ENCODE results near the gene DNAJC3. TPM values are rescaled to one million over a fixed set of nuclear protein-coding genes. Genes with fewer than 3 reads are reported as not detected.
"Not testable (repeated sequence)": the region's sequence is repeated elsewhere in the genome, so short reads cannot be mapped to it uniquely, and the experiment has no call there.

DNAJC3 gene
- total RNA-seq, 1 donor from 2014 or later: 51.7 TPM

DNA sequence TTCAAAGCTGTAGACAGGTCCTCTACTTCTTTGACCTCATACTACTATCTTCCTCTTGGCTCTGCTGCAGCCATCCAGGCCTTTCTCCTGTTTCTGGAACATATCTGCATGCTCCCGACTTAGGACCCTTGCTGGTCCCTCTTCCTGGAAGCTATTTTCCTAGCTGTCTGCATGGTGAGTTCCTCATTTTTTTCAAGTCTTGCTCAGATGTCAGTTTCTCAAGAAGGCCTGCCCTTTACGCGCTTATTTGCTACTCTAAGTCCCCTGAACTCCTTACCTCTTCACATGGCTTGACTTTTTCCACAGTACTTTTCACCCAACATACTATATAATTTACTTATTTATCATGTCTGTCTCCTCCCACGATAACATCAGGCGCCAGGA is 31.4 kb downstream of the DNAJC3 start:
- Mint-ChIP-seq H3K27ac (ENCODE audit: unreplicated experiment) (no peak overlapping the region), H3K36me3 (ENCODE audit: low read depth, unreplicated experiment) (peaks cover 9% of the 10 kb centered on the region), H3K4me1 (ENCODE audit: low read depth, unreplicated experiment) (peaks cover 15% of the 10 kb centered on the region), H3K9me3 (ENCODE audit: unreplicated experiment) (peaks cover 5% of the 10 kb centered on the region), H3K4me3 (ENCODE audit: unreplicated experiment) (no peak overlapping the region), H3K27me3 (ENCODE audit: low read depth, unreplicated experiment) (no peaks in the 10 kb centered on the region)
- H3K4me1 ChIP-seq (ENCODE audit: insufficient read depth, low read length): no peaks in the 10 kb centered on the region
- H3K36me3 ChIP-seq (ENCODE audit: insufficient read depth, low read length): peaks cover 9% of the 10 kb centered on the region
- H3K9ac ChIP-seq (ENCODE audit: low read length): no peak overlapping the region
- no peak overlapping the region for H2AFZ ChIP-seq (ENCODE audit: low read depth, low read length)
- H4K20me1 ChIP-seq (ENCODE audit: insufficient read depth, low read length): peaks cover 57% of the 10 kb centered on the region
- H3K9me3 ChIP-seq (ENCODE audit: insufficient read depth, low read depth, low read length): no peaks in the 10 kb centered on the region
- peaks cover 62% of the 10 kb centered on the region for H3K79me2 ChIP-seq (ENCODE audit: insufficient read depth, low read length)
- TF ChIP-seq, protein P1, sequence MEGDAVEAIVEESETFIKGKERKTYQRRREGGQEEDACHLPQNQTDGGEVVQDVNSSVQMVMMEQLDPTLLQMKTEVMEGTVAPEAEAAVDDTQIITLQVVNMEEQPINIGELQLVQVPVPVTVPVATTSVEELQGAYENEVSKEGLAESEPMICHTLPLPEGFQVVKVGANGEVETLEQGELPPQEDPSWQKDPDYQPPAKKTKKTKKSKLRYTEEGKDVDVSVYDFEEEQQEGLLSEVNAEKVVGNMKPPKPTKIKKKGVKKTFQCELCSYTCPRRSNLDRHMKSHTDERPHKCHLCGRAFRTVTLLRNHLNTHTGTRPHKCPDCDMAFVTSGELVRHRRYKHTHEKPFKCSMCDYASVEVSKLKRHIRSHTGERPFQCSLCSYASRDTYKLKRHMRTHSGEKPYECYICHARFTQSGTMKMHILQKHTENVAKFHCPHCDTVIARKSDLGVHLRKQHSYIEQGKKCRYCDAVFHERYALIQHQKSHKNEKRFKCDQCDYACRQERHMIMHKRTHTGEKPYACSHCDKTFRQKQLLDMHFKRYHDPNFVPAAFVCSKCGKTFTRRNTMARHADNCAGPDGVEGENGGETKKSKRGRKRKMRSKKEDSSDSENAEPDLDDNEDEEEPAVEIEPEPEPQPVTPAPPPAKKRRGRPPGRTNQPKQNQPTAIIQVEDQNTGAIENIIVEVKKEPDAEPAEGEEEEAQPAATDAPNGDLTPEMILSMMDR (IDR thresholded peaks at IDR 0.05; ENCODE audit: insufficient read depth, low read depth, low read length): no peak
- H3K27me3 ChIP-seq (ENCODE audit: insufficient read depth, low read length): no peaks in the 10 kb centered on the region
- DNase-seq (ENCODE audit: low read depth) (no peak), FAIRE-seq (no peak)
- H3K4me2 ChIP-seq (ENCODE audit: low read length): no peak overlapping the region
- H3K27ac ChIP-seq (ENCODE audit: low read depth, low read length): no peak overlapping the region
- H3K4me3 ChIP-seq (ENCODE audit: insufficient read depth, low read depth, low read length): no peak overlapping the region

DNA sequence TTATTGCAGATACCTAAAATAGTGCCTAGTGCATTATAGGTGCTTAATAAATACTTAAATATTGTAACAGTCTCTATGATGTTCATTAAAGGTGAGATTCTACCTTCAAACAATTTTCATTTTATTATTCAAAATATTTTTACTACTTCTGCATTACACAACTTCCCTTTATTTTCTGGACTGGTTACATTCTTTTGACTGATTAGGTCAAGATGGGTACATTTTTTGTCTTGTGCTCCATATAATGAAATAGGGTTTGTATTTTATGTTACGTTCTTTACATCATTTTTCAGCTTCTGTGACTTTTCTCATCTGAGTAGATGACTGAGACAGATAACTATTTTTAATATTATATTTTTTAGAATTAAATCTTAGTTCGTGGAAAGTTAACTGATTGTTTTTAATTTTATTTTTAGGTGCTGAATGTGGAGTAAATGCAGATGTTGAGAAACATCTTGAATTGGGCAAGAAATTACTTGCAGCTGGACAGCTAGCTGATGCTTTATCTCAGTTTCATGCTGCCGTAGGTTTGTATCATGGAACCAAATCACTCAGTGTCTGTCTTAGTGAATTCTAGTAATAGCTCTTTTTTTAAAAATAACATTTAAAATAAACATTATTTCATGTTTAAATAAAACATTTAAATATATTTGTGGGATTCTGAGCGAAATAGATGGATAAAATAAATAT is 32.0 kb downstream of the DNAJC3 start:
- Histone ChIP-seq H3K9me3 (ENCODE audit: insufficient read depth, low read depth, low read length) (no peaks in the 10 kb centered on the region), H3K79me2 (ENCODE audit: insufficient read depth, low read length) (peaks cover 56% of the 10 kb centered on the region), H3K9ac (ENCODE audit: low read length) (no peak overlapping the region), H3K27me3 (ENCODE audit: insufficient read depth, low read length) (no peaks in the 10 kb centered on the region), H4K20me1 (ENCODE audit: insufficient read depth, low read length) (peaks cover 56% of the 10 kb centered on the region), H3K4me3 (ENCODE audit: insufficient read depth, low read depth, low read length) (no peak overlapping the region), H3K36me3 (ENCODE audit: insufficient read depth, low read length) (peaks cover 9% of the 10 kb centered on the region), H2AFZ (ENCODE audit: low read depth, low read length) (no peak overlapping the region), H3K4me2 (ENCODE audit: low read length) (no peak overlapping the region), H3K4me1 (ENCODE audit: insufficient read depth, low read length) (peaks cover 3% of the 10 kb centered on the region), H3K27ac (ENCODE audit: low read depth, low read length) (no peak overlapping the region)
- no peak overlapping the region for H3K27ac Mint-ChIP-seq (ENCODE audit: unreplicated experiment)
- TF ChIP-seq, protein P1 (IDR thresholded peaks at IDR 0.05; ENCODE audit: insufficient read depth, low read depth, low read length): no peak
- no peak for TF ChIP-seq EZH2 (IDR thresholded peaks at IDR 0.05; ENCODE audit: insufficient read depth, low read length)
- no peak overlapping the region for H3K4me3 Mint-ChIP-seq (ENCODE audit: unreplicated experiment)
- H3K4me1 Mint-ChIP-seq (ENCODE audit: low read depth, unreplicated experiment): peaks cover 15% of the 10 kb centered on the region
- peaks cover 5% of the 10 kb centered on the region for H3K9me3 Mint-ChIP-seq (ENCODE audit: unreplicated experiment)
- no peak for FAIRE-seq
- DNase-seq (ENCODE audit: low read depth): no peak
- H3K36me3 Mint-ChIP-seq (ENCODE audit: low read depth, unreplicated experiment): peaks cover 11% of the 10 kb centered on the region
- no peaks in the 10 kb centered on the region for H3K27me3 Mint-ChIP-seq (ENCODE audit: low read depth, unreplicated experiment)

DNA sequence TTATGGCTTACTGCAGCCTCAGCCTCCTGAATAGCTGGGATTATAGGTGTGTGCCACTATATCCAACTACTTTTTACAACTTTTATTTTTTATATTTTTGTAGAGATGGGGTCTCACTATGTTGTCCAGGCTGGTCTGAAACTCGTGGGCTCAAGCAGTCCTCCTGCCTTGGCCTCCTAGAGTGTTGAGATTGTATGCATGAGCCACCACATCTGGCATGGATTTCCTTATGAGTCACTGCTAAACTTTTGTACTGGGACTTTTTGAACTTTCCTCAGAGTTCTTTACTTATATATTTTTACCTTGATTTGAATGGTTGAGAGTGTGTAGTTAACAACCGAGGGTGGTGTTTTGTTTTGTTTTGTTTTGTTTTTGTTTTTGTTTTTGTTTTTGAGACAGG is 33.4 kb downstream of the DNAJC3 start:
- Mint-ChIP-seq H3K27ac (ENCODE audit: unreplicated experiment) (no peak overlapping the region), H3K4me3 (ENCODE audit: unreplicated experiment) (no peak overlapping the region), H3K9me3 (ENCODE audit: unreplicated experiment) (peaks cover 5% of the 10 kb centered on the region), H3K27me3 (ENCODE audit: low read depth, unreplicated experiment) (no peaks in the 10 kb centered on the region), H3K36me3 (ENCODE audit: low read depth, unreplicated experiment) (peaks cover 11% of the 10 kb centered on the region), H3K4me1 (ENCODE audit: low read depth, unreplicated experiment) (peaks cover 9% of the 10 kb centered on the region)
- H4K20me1 ChIP-seq (ENCODE audit: insufficient read depth, low read length): peaks cover 51% of the 10 kb centered on the region
- H3K79me2 ChIP-seq (ENCODE audit: insufficient read depth, low read length): peaks cover 48% of the 10 kb centered on the region
- peaks cover 9% of the 10 kb centered on the region for H3K36me3 ChIP-seq (ENCODE audit: insufficient read depth, low read length)
- no peak for TF ChIP-seq EZH2 (IDR thresholded peaks at IDR 0.05; ENCODE audit: insufficient read depth, low read length)
- TF ChIP-seq, protein P1 (IDR thresholded peaks at IDR 0.05; ENCODE audit: insufficient read depth, low read depth, low read length): no peak
- peaks cover 15% of the 10 kb centered on the region for H3K4me1 ChIP-seq (ENCODE audit: insufficient read depth, low read length)
- H2AFZ ChIP-seq (ENCODE audit: low read depth, low read length): no peak overlapping the region
- no peaks in the 10 kb centered on the region for H3K27me3 ChIP-seq (ENCODE audit: insufficient read depth, low read length)
- H3K27ac ChIP-seq (ENCODE audit: low read depth, low read length): no peak overlapping the region
- DNase-seq (ENCODE audit: low read depth) (peak; percentile 57), FAIRE-seq (no peak)
- H3K4me3 ChIP-seq (ENCODE audit: insufficient read depth, low read depth, low read length): no peak overlapping the region
- H3K4me2 ChIP-seq (ENCODE audit: low read length): no peak overlapping the region
- no peaks in the 10 kb centered on the region for H3K9me3 ChIP-seq (ENCODE audit: insufficient read depth, low read depth, low read length)
- H3K9ac ChIP-seq (ENCODE audit: low read length): no peak overlapping the region

DNA sequence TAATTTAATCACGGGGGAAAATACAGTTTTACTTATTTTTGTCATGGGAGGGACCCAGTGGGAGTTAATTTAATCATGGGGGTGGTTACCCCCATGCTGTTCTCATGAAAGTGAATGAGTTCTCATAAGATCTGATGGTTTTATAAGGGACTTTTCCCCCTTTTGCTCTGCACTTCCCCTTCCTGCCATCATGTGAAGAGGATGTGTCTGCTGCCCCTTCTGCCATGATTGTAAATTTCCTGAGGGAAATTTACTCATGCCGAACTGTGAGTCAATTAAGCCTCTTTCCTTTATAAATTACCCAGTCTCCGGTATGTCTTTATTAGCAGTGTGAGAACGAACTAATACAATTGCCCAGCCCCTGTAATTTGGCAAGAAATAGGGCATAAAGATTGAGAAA is 35.9 kb downstream of the DNAJC3 start:
- not testable (repeated sequence) for H3K4me2 ChIP-seq (ENCODE audit: low read length); FAIRE-seq; H3K27ac Mint-ChIP-seq (ENCODE audit: unreplicated experiment); H3K9me3 Mint-ChIP-seq (ENCODE audit: unreplicated experiment); H3K27ac ChIP-seq (ENCODE audit: low read depth, low read length); H3K9me3 ChIP-seq (ENCODE audit: insufficient read depth, low read depth, low read length); H3K36me3 ChIP-seq (ENCODE audit: insufficient read depth, low read length); H3K4me1 Mint-ChIP-seq (ENCODE audit: low read depth, unreplicated experiment); H3K27me3 ChIP-seq (ENCODE audit: insufficient read depth, low read length); H2AFZ ChIP-seq (ENCODE audit: low read depth, low read length); DNase-seq (ENCODE audit: low read depth); H3K4me3 ChIP-seq (ENCODE audit: insufficient read depth, low read depth, low read length); H3K4me3 Mint-ChIP-seq (ENCODE audit: unreplicated experiment); H3K9ac ChIP-seq (ENCODE audit: low read length); H3K27me3 Mint-ChIP-seq (ENCODE audit: low read depth, unreplicated experiment)
- H3K4me1 ChIP-seq (ENCODE audit: insufficient read depth, low read length): peaks cover 15% of the 10 kb centered on the region
- H4K20me1 ChIP-seq (ENCODE audit: insufficient read depth, low read length): peaks cover 40% of the 10 kb centered on the region
- H3K36me3 Mint-ChIP-seq (ENCODE audit: low read depth, unreplicated experiment): peaks cover 17% of the 10 kb centered on the region
- H3K79me2 ChIP-seq (ENCODE audit: insufficient read depth, low read length): peaks cover 34% of the 10 kb centered on the region
